ENCODE data around the gene ACER2. TPM values are rescaled to one million over a fixed set of nuclear protein-coding genes. Genes with fewer than 3 reads are reported as not detected.
A peak's percentile ranks its signal among the peaks of the same experiment; 100 is the strongest.
"Not testable (repeated sequence)": the region's sequence is repeated elsewhere in the genome, so short reads cannot be mapped to it uniquely, and the experiment has no call there.

Gene ACER2
- total and polyA plus RNA-seq, 11 donors = 0.95 to 4.5 (median 3.7) TPM

DNA sequence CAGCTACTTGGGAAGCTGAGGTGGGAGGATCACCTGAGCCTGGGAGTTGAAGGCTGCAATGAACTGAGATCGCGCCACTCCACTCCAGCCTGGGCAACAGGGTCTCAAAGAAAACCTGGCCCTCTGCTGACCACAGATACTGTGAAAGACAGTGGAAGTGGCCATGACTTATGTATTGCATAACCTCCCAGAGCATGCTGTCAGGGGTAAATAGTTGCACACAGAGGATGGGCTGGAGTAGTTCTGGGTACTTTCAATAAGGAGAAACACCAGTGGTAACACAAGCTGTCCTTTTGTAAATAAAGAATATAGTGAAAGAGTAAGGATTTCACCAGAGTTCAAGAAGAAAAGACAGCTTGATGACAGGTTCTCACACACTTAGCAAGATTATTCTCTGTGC lies 1.8 kb downstream of the ACER2 start:
- no peaks in the 10 kb centered on the region for H3K36me3 ChIP-seq
- intact Hi-C loops (cut with DNase I) = no loop called here
- WGBS, 4 donors = 95 to 100% (median 100%) methylated on average over 2 of the region's 2 CpGs
- DNase-seq (no peak), ATAC-seq (no peak)
- TF ChIP-seq, protein P1, sequence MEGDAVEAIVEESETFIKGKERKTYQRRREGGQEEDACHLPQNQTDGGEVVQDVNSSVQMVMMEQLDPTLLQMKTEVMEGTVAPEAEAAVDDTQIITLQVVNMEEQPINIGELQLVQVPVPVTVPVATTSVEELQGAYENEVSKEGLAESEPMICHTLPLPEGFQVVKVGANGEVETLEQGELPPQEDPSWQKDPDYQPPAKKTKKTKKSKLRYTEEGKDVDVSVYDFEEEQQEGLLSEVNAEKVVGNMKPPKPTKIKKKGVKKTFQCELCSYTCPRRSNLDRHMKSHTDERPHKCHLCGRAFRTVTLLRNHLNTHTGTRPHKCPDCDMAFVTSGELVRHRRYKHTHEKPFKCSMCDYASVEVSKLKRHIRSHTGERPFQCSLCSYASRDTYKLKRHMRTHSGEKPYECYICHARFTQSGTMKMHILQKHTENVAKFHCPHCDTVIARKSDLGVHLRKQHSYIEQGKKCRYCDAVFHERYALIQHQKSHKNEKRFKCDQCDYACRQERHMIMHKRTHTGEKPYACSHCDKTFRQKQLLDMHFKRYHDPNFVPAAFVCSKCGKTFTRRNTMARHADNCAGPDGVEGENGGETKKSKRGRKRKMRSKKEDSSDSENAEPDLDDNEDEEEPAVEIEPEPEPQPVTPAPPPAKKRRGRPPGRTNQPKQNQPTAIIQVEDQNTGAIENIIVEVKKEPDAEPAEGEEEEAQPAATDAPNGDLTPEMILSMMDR (IDR thresholded peaks at IDR 0.05) = no peak
- TF ChIP-seq POLR2A (IDR thresholded peaks at IDR 0.05) = no peak
- H3K27me3 ChIP-seq = no peaks in the 10 kb centered on the region
- peak overlapping the region in 2 of 12 donors; percentile 86 to 93 for H3K27ac ChIP-seq
- H3K4me3 ChIP-seq = peak overlapping the region in 3 of 12 donors; percentile 1 to 96 (median 6)
- H3K4me1 ChIP-seq = peaks cover 0 to 26% (median 21%) of the 10 kb centered on the region in 12 donors
- H3K9me3 ChIP-seq = no peaks in the 10 kb centered on the region

DNA sequence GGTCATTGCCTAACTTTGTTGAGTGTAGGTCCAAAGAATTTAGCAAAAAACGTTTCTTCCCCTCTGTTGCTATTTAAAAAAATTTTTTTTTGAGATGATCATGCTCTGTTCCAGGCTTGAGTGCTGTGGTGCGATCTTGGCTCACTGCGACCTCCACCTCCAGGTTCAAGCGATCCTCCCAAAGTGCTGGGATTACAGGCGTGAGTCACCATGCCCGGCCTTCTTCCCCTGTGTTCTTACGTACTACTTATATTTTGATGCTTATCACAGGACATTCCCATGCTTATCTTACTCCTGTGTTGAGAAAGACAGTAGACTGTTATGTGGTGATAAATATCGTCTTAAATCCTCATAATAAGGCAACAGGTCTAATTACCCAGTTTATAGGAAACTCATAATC lies 2.5 kb downstream of the ACER2 start:
- intact Hi-C loops (cut with DNase I) = no loop called here
- Histone ChIP-seq H3K9me3 (no peaks in the 10 kb centered on the region), H3K27me3 (no peaks in the 10 kb centered on the region), H3K4me3 (peak overlapping the region in 2 of 12 donors; percentile 1 to 6), H3K27ac (no peak overlapping the region), H3K36me3 (no peaks in the 10 kb centered on the region), H3K4me1 (peaks cover 0 to 26% (median 21%) of the 10 kb centered on the region in 12 donors)
- DNase-seq (no peak), ATAC-seq (no peak)
- 84 to 90% (median 88%) methylated on average over 8 of the region's 8 CpGs for WGBS, 4 donors
- TF ChIP-seq, protein P1 (IDR thresholded peaks at IDR 0.05) = no peak
- no peak for TF ChIP-seq POLR2A (IDR thresholded peaks at IDR 0.05)

DNA sequence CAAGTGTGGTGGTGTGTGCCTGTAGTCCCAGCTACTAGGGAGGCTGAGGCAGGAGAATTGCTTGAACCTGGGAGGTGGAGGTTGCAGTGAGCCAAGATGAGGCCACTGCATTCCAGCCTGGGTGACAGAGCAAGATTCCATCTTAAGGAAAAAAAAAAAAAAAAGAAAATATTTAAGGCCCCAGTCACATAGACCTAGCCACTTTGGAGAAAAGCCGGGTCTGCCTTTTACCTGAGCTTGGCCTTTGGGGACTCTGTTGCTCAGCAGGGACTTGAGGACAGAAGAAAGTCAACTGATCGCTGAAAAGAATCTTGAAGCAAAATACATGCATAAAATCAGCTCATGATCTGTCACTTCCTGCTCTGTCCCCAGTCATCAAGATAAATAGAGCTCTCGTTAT lies 4.6 kb downstream of the ACER2 start:
- peaks cover 0 to 19% (median 14%) of the 10 kb centered on the region in 12 donors for H3K4me1 ChIP-seq
- ATAC-seq; intact Hi-C loops (cut with DNase I); H3K27ac ChIP-seq; H3K27me3 ChIP-seq; H3K4me3 ChIP-seq; H3K9me3 ChIP-seq; DNase-seq; H3K36me3 ChIP-seq: not testable (repeated sequence)
- WGBS, 4 donors = 62 to 92% (median 86%) methylated on average over 3 of the region's 3 CpGs

DNA sequence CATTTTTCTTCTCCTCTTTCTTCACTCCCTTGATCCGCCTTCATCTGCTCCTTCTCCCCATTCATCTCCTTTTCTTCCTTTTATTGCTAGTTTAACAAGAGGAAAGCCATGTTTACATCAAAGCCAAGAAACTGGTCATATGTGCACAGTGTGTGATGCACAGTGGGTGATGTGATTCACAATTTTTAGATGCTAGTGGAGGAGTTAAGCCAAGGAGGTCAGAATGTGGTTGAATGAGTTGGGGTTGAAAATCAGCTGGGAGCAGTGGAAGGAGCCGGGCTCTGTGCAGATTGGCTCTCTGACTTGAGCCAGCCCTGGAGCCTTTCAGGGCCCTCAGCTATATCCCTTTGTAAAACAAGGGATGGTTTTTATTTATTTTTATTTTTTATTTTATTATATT lies 7.3 kb downstream of the ACER2 start:
- Histone ChIP-seq H3K36me3 (peaks cover 0 to 5% (median 0%) of the 10 kb centered on the region in 9 donors), H3K4me1 (peaks cover 0 to 3% (median 0%) of the 10 kb centered on the region in 12 donors), H3K27me3 (no peaks in the 10 kb centered on the region), H3K4me3 (no peak overlapping the region), H3K27ac (no peak overlapping the region), H3K9me3 (no peaks in the 10 kb centered on the region)
- TF ChIP-seq, protein P1 (IDR thresholded peaks at IDR 0.05) = no peak
- no peak for TF ChIP-seq POLR2A (IDR thresholded peaks at IDR 0.05)
- DNase-seq = no peak
- 93 to 98% (median 97%) methylated on average over 2 of the region's 2 CpGs for WGBS, 4 donors
- no peak for ATAC-seq
- intact Hi-C loops (cut with DNase I) = no loop called here

DNA sequence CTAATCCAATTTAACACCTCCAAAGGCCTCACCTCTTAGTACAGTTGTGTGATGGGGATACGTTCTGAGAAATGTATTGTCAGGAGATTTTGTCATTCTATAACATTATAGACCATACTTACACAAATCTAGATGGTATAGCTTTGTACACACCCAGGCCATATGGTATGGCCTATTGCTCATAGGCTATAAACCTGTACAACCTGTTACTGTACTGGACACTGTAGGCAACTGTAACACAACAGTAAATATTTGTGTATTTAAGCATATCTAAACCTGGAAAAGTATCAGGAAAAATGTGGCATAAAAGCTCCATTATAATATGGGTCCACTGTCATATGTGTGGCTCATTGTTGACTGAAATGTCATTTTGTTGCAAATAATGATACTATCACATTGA lies 12.1 kb downstream of the ACER2 start:
- DNase-seq = no peak
- intact Hi-C loops (cut with DNase I) = no loop called here
- no peaks in the 10 kb centered on the region for H3K27me3 ChIP-seq
- no peaks in the 10 kb centered on the region for H3K9me3 ChIP-seq
- no peak for ATAC-seq
- H3K4me3 ChIP-seq = no peak overlapping the region
- peaks cover 0 to 22% (median 12%) of the 10 kb centered on the region in 12 donors for H3K4me1 ChIP-seq
- no peak overlapping the region for H3K27ac ChIP-seq
- H3K36me3 ChIP-seq = peaks cover 0 to 21% (median 11%) of the 10 kb centered on the region in 9 donors
- 88 to 100% (median 92%) methylated on average over 1 of the region's 1 CpG for WGBS, 4 donors
- TF ChIP-seq, protein P1 (IDR thresholded peaks at IDR 0.05) = no peak
- TF ChIP-seq POLR2A (IDR thresholded peaks at IDR 0.05) = no peak
